Caco-2 (cell line): ENCODE data around the gene CNP. TPM values are rescaled to one million over a fixed set of nuclear protein-coding genes. Genes with fewer than 3 reads are reported as not detected.
A peak's percentile ranks its signal among the peaks of the same experiment; 100 is the strongest.
"Not testable (repeated sequence)": the region's sequence is repeated elsewhere in the genome, so short reads cannot be mapped to it uniquely, and the experiment has no call there.

Experiments
- BruUV-seq: library from RNA; stranded (reverse); fragments of 400-500 nt; replicated peaks from 2 replicates; lab custom pipeline; 2021; lab: Mats Ljungman, UMichigan
- CTCF ChIA-PET: fragments of 300-600 bp; sonication (Branson Sonifier 250); formaldehyde crosslinking; loops from one replicate; lab custom pipeline; 2022; ENCODE audit warnings: antibody characterized with exemption; lab: Charles Lee
- POLR2A ChIA-PET: fragments of 300-600 bp; sonication (Branson Sonifier 250); formaldehyde crosslinking; loops from one replicate; lab custom pipeline; 2022; ENCODE audit warnings: antibody characterized with exemption; lab: Charles Lee
- DNase-seq, 2 experiments: peaks; one replicate each; pipeline versions ENCODE4 v3.0.0 to v3.0.0-alpha.2; 2020 to 2022
- H3K27me3 ChIP-seq: replicated peaks from 2 replicates; pipeline ENCODE4 v1.6.0; 2011; ENCODE audit warnings: low read length; ENCODE audit not compliant: control insufficient read depth, insufficient read depth
- H3K36me3 ChIP-seq: 2 replicates; pipeline ENCODE4 v1.5.1; 2011; ENCODE audit warnings: low read length; ENCODE audit not compliant: control insufficient read depth, insufficient read depth
- H3K4me1 ChIP-seq: fragments of 250-450 bp; sonication (Bioruptor Pico); 2 replicates; pipeline ENCODE4 v1.5.1; 2020; ENCODE audit warnings: mild to moderate bottlenecking
- H3K4me3 ChIP-seq: 2 replicates; pipeline ENCODE4 v1.5.1; 2011; ENCODE audit warnings: low read depth, mild to moderate bottlenecking, control low read depth, low read length
- H3K9me3 ChIP-seq: fragments of 250-450 bp; sonication (Bioruptor Pico); 2 replicates; pipeline ENCODE4 v1.5.1; 2020; ENCODE audit warnings: mild to moderate bottlenecking, moderate library complexity
- H3K27ac Mint-ChIP-seq: one replicate; pipeline ENCODE4 v1.8.0; 2022; ENCODE audit warnings: mixed read lengths; ENCODE audit not compliant: unreplicated experiment
- H3K27me3 Mint-ChIP-seq: one replicate; pipeline ENCODE4 v1.8.0; 2022; ENCODE audit warnings: mixed read lengths; ENCODE audit not compliant: insufficient read depth, unreplicated experiment
- H3K36me3 Mint-ChIP-seq: one replicate; pipeline ENCODE4 v1.8.0; 2022; ENCODE audit warnings: mild to moderate bottlenecking, mixed read lengths; ENCODE audit not compliant: insufficient read depth, unreplicated experiment
- H3K4me1 Mint-ChIP-seq: one replicate; pipeline ENCODE4 v1.8.0; 2022; ENCODE audit warnings: low read depth, mixed read lengths; ENCODE audit not compliant: unreplicated experiment
- H3K4me3 Mint-ChIP-seq: one replicate; pipeline ENCODE4 v1.8.0; 2022; ENCODE audit warnings: mild to moderate bottlenecking, moderate library complexity, mixed read lengths; ENCODE audit not compliant: unreplicated experiment
- H3K9me3 Mint-ChIP-seq: one replicate; pipeline ENCODE4 v1.8.0; 2022; ENCODE audit warnings: mixed read lengths; ENCODE audit not compliant: unreplicated experiment
- CTCF ChIP-seq, 2 experiments: fragments of 200-600 bp in 1 of 2; IDR thresholded peaks; 1 replicate in 1 of 2; 2 replicates in 1 of 2; pipeline versions ENCODE4 v1.5.1 to v1.8.0; 2011 to 2022; ENCODE audit warnings: antibody characterized with exemption in 1 of 2, control low read depth in 1 of 2, inconsistent platforms in 1 of 2, low read depth in 1 of 2, low read length in 1 of 2, mild to moderate bottlenecking in 1 of 2, moderate library complexity in 1 of 2; ENCODE audit not compliant: insufficient read depth in 1 of 2, severe bottlenecking in 1 of 2, unreplicated experiment in 1 of 2
- intact Hi-C: fragments of 100-400 bp; cut with micrococcal nuclease; formaldehyde crosslinking; loops from one replicate; pipeline ENCODE4 v1.10.0; 2022; ENCODE audit not compliant: unreplicated experiment
- total RNA-seq: library from RNA; stranded (reverse); gene quantifications from 2 replicates; pipeline ENCODE4 v1.2.3, GENCODE V29; 2022

CNP gene
- total RNA-seq, 1 experiment from 2014 or later = 94.5 TPM

- no peaks in the 10 kb centered on the region for H3K9me3 Mint-ChIP-seq
- ChIA-PET CTCF (interaction anchor here (1.2 kb wide), 1 partner anchor 33 kb away, joined by 4 read pairs; no protein-coding TSS in a partner anchor), POLR2A (interaction anchor here (0.5 kb wide), 1 partner anchor 614 kb away, joined by 3 read pairs; no protein-coding TSS in a partner anchor)
- Histone ChIP-seq H3K27me3 (no peaks in the 10 kb centered on the region; the same call in 1 of the 2 replicates), H3K4me1 (peaks cover 2% of the 10 kb centered on the region; the same call in 1 of the 2 replicates), H3K36me3 (no peaks in the 10 kb centered on the region), H3K9me3 (no peaks in the 10 kb centered on the region), H3K4me3 (no peak overlapping the region)
- no peak overlapping the region for H3K27ac Mint-ChIP-seq
- no TSS peak for BruUV-seq
- peaks cover 17% of the 10 kb centered on the region for H3K4me1 Mint-ChIP-seq
- H3K27me3 Mint-ChIP-seq = no peaks in the 10 kb centered on the region
- H3K36me3 Mint-ChIP-seq = peaks cover 8% of the 10 kb centered on the region
- no peak overlapping the region for H3K4me3 Mint-ChIP-seq
- TF ChIP-seq CTCF (IDR thresholded peaks at IDR 0.05; ENCODE audit: insufficient read depth in 1 of 2, low read depth in 1 of 2, low read length in 1 of 2, severe bottlenecking in 1 of 2, unreplicated experiment in 1 of 2) = no peak
- no peak for DNase-seq
- intact Hi-C loops = no loop called here
Observed at GRCh38 chr17:41925991-41926590, 40.5 kb upstream of the CNP start.

- Mint-ChIP-seq H3K9me3 (no peaks in the 10 kb centered on the region), H3K27me3 (no peaks in the 10 kb centered on the region), H3K4me1 (peaks cover 17% of the 10 kb centered on the region), H3K27ac (peak overlapping the region; percentile 72), H3K36me3 (peaks cover 8% of the 10 kb centered on the region), H3K4me3 (peak overlapping the region; percentile 97)
- TF ChIP-seq CTCF (IDR thresholded peaks at IDR 0.05; ENCODE audit: insufficient read depth in 1 of 2, low read depth in 1 of 2, low read length in 1 of 2, severe bottlenecking in 1 of 2, unreplicated experiment in 1 of 2) = no peak
- H3K36me3 ChIP-seq = no peaks in the 10 kb centered on the region
- no peak for DNase-seq
- H3K27me3 ChIP-seq = no peaks in the 10 kb centered on the region; the same call in 1 of the 2 replicates
- no TSS peak for BruUV-seq
- peaks cover 4% of the 10 kb centered on the region; the same call in 1 of the 2 replicates for H3K4me1 ChIP-seq
- no peak overlapping the region for H3K4me3 ChIP-seq
- ChIA-PET CTCF (interaction anchor here (1.1 kb wide), 1 partner anchor 31 kb away, joined by 5 read pairs; no protein-coding TSS in a partner anchor), POLR2A (interaction anchor here (0.7 kb wide), 1 partner anchor 34 kb away, joined by 4 read pairs; no protein-coding TSS in a partner anchor)
- intact Hi-C loops = no loop called here
- H3K9me3 ChIP-seq = no peaks in the 10 kb centered on the region
Observed at GRCh38 chr17:41928693-41929251, 37.8 kb upstream of the CNP start.

GRCh38 chr17:41930009-41930832 lies 36.4 kb upstream of the CNP start, which contains the start of gene ODAD4:
Gene ODAD4, plus strand, starts transcription at chr17:41930617. Its CDS starts 107 bp downstream, at chr17:41930724.
- Histone ChIP-seq H3K9me3 (no peaks in the 10 kb centered on the region), H3K27me3 (no peaks in the 10 kb centered on the region), H3K4me3 (peak within 1 kb of the TSS; percentile 41), H3K4me1 (peaks cover 4% of the 10 kb centered on the region; the same call in 1 of the 2 replicates), H3K36me3 (no peaks in the 10 kb centered on the region)
- Mint-ChIP-seq H3K4me1 (peaks cover 17% of the 10 kb centered on the region), H3K27me3 (no peaks in the 10 kb centered on the region), H3K27ac (peak within 1 kb of the TSS; percentile 98), H3K9me3 (no peaks in the 10 kb centered on the region), H3K4me3 (peak within 1 kb of the TSS; percentile 97), H3K36me3 (peaks cover 8% of the 10 kb centered on the region)
- BruUV-seq = TSS peak; percentile 97
- intact Hi-C loops = loop anchor here (1.0 kb wide), 2 partner anchors 11 to 29 kb away; no protein-coding TSS in a partner anchor
- CTCF ChIA-PET = interaction anchor here (0.6 to 1.7 kb wide), 22 partner anchors 9 to 268 kb away, joined by 3 to 36 read pairs (median 4); partner anchors contain the start of genes ACLY, CNP, FKBP10 and JUP
- DNase-seq = peak; percentile 97 to 98
- POLR2A ChIA-PET = interaction anchor here (0.5 to 1.9 kb wide), 17 partner anchors 9 to 493 kb away, joined by 3 to 31 read pairs (median 6); partner anchors contain the start of genes ACLY, CAVIN1, DNAJC7 and EIF1
- peak; percentile 44 to 60 for TF ChIP-seq CTCF (IDR thresholded peaks at IDR 0.05; ENCODE audit: insufficient read depth in 1 of 2, low read depth in 1 of 2, low read length in 1 of 2, severe bottlenecking in 1 of 2, unreplicated experiment in 1 of 2)

GRCh38 chr17:41930833-41931156 lies 35.8 kb upstream of the CNP start:
- peak overlapping the region; percentile 41 for H3K4me3 ChIP-seq
- H3K4me1 ChIP-seq, H3K36me3 Mint-ChIP-seq, H3K9me3 Mint-ChIP-seq, H3K36me3 ChIP-seq, H3K27me3 ChIP-seq, H3K9me3 ChIP-seq, H3K27me3 Mint-ChIP-seq, DNase-seq: not testable (repeated sequence)
- Mint-ChIP-seq H3K4me3 (peak overlapping the region; percentile 97), H3K4me1 (peaks cover 17% of the 10 kb centered on the region), H3K27ac (peak overlapping the region; percentile 98)
- intact Hi-C loops = loop anchor here (1.0 kb wide), 2 partner anchors 11 to 29 kb away; no protein-coding TSS in a partner anchor
- CTCF ChIA-PET = interaction anchor here (0.6 to 1.7 kb wide), 22 partner anchors 9 to 268 kb away, joined by 3 to 36 read pairs (median 4); partner anchors contain the start of genes ACLY, CNP, FKBP10 and JUP
- TSS peak; percentile 59 for BruUV-seq
- POLR2A ChIA-PET = interaction anchor here (0.5 to 1.9 kb wide), 16 partner anchors 10 to 493 kb away, joined by 3 to 31 read pairs (median 6); partner anchors contain the start of genes ACLY, CAVIN1, DNAJC7 and EIF1
